PC-3 (cell line): ENCODE data around the gene BCAS3. TPM values are rescaled to one million over a fixed set of nuclear protein-coding genes. Genes with fewer than 3 reads are reported as not detected.

Experiments used
- ATAC-seq: fragments of 200-7000 bp; cut with Tn5 transposase; 2 replicates; pipeline ENCODE4 v1.9.1; 2020; ENCODE audit warnings: mild to moderate bottlenecking, moderate library complexity
- BruUV-seq: library from RNA; stranded (reverse); fragments of 400-500 nt; replicated peaks from 2 replicates; lab custom pipeline; 2021; lab: Mats Ljungman, UMichigan
- CTCF ChIA-PET: fragments of 300-600 bp; sonication (Branson Sonifier 250); formaldehyde crosslinking; loops from one replicate; lab custom pipeline; 2022; ENCODE audit warnings: antibody characterized with exemption; lab: Charles Lee
- POLR2A ChIA-PET: fragments of 300-600 bp; sonication (Branson Sonifier 250); formaldehyde crosslinking; loops from one replicate; lab custom pipeline; 2022; ENCODE audit warnings: antibody characterized with exemption; ENCODE audit not compliant: unreplicated experiment; lab: Charles Lee
- DNase-seq: peaks from one replicate; pipeline ENCODE4 v3.0.0-alpha.2; 2015
- H2AFZ ChIP-seq: fragments of 300-600 bp; sonication (generic); 2 replicates; pipeline ENCODE4 v1.6.0; 2016; ENCODE audit warnings: antibody characterized with exemption, low read length
- H3F3A ChIP-seq: fragments of 300-600 bp; sonication (generic); one replicate; pipeline ENCODE4 v1.6.0; 2017; ENCODE audit warnings: antibody characterized with exemption, low read length, control low read depth, mild to moderate bottlenecking; ENCODE audit not compliant: unreplicated experiment
- H3K27ac ChIP-seq: fragments of 300-600 bp; sonication (generic); 2 replicates; pipeline ENCODE4 v1.5.1; 2016; ENCODE audit warnings: mild to moderate bottlenecking, low read length
- H3K27me3 ChIP-seq: fragments of 300-600 bp; sonication (generic); 2 replicates; pipeline ENCODE4 v1.6.1; 2016; ENCODE audit warnings: low read length, mixed read lengths
- H3K36me3 ChIP-seq: fragments of 300-600 bp; sonication (generic); 2 replicates; pipeline ENCODE4 v1.6.1; 2016; ENCODE audit warnings: low read depth, mixed run types, low read length, mixed read lengths
- H3K4me1 ChIP-seq: fragments of 300-600 bp; sonication (generic); 2 replicates; pipeline ENCODE4 v1.5.1; 2016; ENCODE audit warnings: low read length; ENCODE audit not compliant: insufficient read depth
- H3K4me2 ChIP-seq: fragments of 300-600 bp; sonication (generic); 2 replicates; pipeline ENCODE4 v1.6.0; 2016; ENCODE audit warnings: low read length
- H3K4me3 ChIP-seq: fragments of 300-600 bp; sonication (generic); 2 replicates; pipeline ENCODE4 v1.5.1; 2016; ENCODE audit warnings: mild to moderate bottlenecking, low read length, mixed read lengths
- H3K79me2 ChIP-seq: fragments of 300-600 bp; sonication (generic); 2 replicates; pipeline ENCODE4 v1.6.1; 2017; ENCODE audit warnings: low read length, mixed read lengths
- H3K9ac ChIP-seq: fragments of 300-600 bp; sonication (generic); 2 replicates; pipeline ENCODE4 v1.6.0; 2016; ENCODE audit warnings: mild to moderate bottlenecking, low read length
- H3K9me2 ChIP-seq: fragments of 300-600 bp; sonication (generic); replicated peaks from 2 replicates; pipeline ENCODE4 v1.6.1; 2016; ENCODE audit warnings: mixed run types, low read length, mixed read lengths
- H3K9me3 ChIP-seq: fragments of 300-600 bp; sonication (generic); 2 replicates; pipeline ENCODE4 v1.6.1; 2016; ENCODE audit warnings: low read length, mixed read lengths
- H4K20me1 ChIP-seq: fragments of 300-600 bp; sonication (generic); 2 replicates; pipeline ENCODE4 v1.6.1; 2016; ENCODE audit warnings: low read length, mixed read lengths
- CTCF ChIP-seq: fragments of 300-600 bp; sonication (generic); conservative IDR thresholded peaks from 2 replicates; pipeline ENCODE4 v1.5.1; 2017; ENCODE audit warnings: antibody characterized with exemption, low read depth, mild to moderate bottlenecking, low read length
- EZH2 ChIP-seq: fragments of 300-600 bp; sonication (generic); IDR thresholded peaks from one replicate; pipeline ENCODE4 v1.6.1; 2017; ENCODE audit warnings: antibody characterized with exemption, mild to moderate bottlenecking, low read length; ENCODE audit not compliant: unreplicated experiment
- EZH2phosphoT487 ChIP-seq: fragments of 300-600 bp; sonication (generic); IDR thresholded peaks from 2 replicates; pipeline ENCODE4 v1.6.1; 2018; ENCODE audit warnings: mild to moderate bottlenecking, antibody characterized with exemption, low read length, borderline replicate concordance
- intact Hi-C: fragments of 100-400 bp; cut with micrococcal nuclease; formaldehyde crosslinking; loops from 2 replicates; pipeline ENCODE4 v1.9.0; 2023
- total RNA-seq: library from RNA; depleted of rRNA; stranded (reverse); fragments of >200 nt; gene quantifications from 2 replicates; pipeline ENCODE4 v1.2.3, GENCODE V29; 2014

Gene BCAS3
- total RNA-seq, 1 experiment from 2014 or later = 25.9 TPM

GRCh38 chr17:61366076-61366714 is 688.5 kb downstream of the BCAS3 start:
- Histone ChIP-seq H3K4me3 (no peak overlapping the region), H3K9me2 (no peaks in the 10 kb centered on the region), H3K36me3 (no peaks in the 10 kb centered on the region), H3K9ac (no peak overlapping the region), H4K20me1 (no peaks in the 10 kb centered on the region), H3F3A (no peaks in the 10 kb centered on the region), H3K9me3 (no peaks in the 10 kb centered on the region), H3K4me2 (no peak overlapping the region), H3K27me3 (no peaks in the 10 kb centered on the region), H3K79me2 (no peaks in the 10 kb centered on the region), H3K27ac (no peak overlapping the region), H2AFZ (no peak overlapping the region), H3K4me1 (peaks cover 11% of the 10 kb centered on the region)
- TF ChIP-seq CTCF = no peak
- TF ChIP-seq EZH2phosphoT487 = no peak
- TF ChIP-seq EZH2 = no peak
- CTCF ChIA-PET = interaction anchor here (0.6 kb wide), 1 partner anchor 620 kb away, joined by 3 read pairs; no protein-coding TSS in a partner anchor
- POLR2A ChIA-PET = no interaction called here
- no peak for DNase-seq
- no peak for ATAC-seq
- no TSS peak for BruUV-seq
- intact Hi-C loops = no loop called here

- H2AFZ ChIP-seq = no peak overlapping the region
- no peak overlapping the region for H3K27ac ChIP-seq
- H3K9me2 ChIP-seq = no peaks in the 10 kb centered on the region
- ATAC-seq (no peak), DNase-seq (no peak)
- POLR2A ChIA-PET = no interaction called here
- no peak overlapping the region for H3K9ac ChIP-seq
- no peak overlapping the region for H3K4me2 ChIP-seq
- no peaks in the 10 kb centered on the region for H3K79me2 ChIP-seq
- no peaks in the 10 kb centered on the region for H3F3A ChIP-seq
- intact Hi-C loops = no loop called here
- H3K4me1 ChIP-seq = 0 out of 2 replicates have a peak, but pooled peaks cover 7% of the 10 kb centered on the region
- CTCF ChIA-PET = no interaction called here
- H3K36me3 ChIP-seq = no peaks in the 10 kb centered on the region
- H4K20me1 ChIP-seq = no peaks in the 10 kb centered on the region
- H3K4me3 ChIP-seq = no peak overlapping the region
- BruUV-seq = no TSS peak
- TF ChIP-seq CTCF (no peak), EZH2phosphoT487 (no peak), EZH2 (no peak)
- H3K27me3 ChIP-seq = no peaks in the 10 kb centered on the region
- H3K9me3 ChIP-seq = no peaks in the 10 kb centered on the region
These were observed 689.2 kb downstream of the BCAS3 start for GRCh38 chr17:61366715-61367413.
